HG02571 (cell line): ENCODE measurements around the gene SLC5A12.

Experiments
- ATAC-seq: cut with Tn5 transposase; IDR thresholded peaks from one replicate; pipeline ENCODE4 v1.9.1; 2021; ENCODE audit warnings: mild to moderate bottlenecking, moderate library complexity; ENCODE audit not compliant: unreplicated experiment

SLC5A12 gene

DNA sequence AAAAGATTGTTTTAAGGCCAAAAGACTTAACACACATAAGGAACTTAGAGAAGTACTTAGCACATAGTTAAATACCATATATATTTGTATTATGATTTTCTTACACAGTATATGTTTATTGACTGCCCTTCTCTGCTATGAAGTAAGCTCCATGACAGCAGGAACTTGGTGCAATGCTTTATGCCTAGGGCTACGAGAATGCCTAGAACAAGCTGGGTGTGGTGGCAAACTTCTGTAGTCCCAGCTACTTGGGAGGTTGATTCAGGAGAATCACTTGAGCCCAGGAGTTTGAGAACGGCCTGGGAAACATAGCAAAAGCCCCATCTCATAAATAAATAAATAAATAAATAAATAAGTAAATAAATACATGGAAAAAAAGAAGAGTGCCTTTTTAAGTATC, 1.9 kb downstream of the SLC5A12 start:
- no peak for ATAC-seq

DNA sequence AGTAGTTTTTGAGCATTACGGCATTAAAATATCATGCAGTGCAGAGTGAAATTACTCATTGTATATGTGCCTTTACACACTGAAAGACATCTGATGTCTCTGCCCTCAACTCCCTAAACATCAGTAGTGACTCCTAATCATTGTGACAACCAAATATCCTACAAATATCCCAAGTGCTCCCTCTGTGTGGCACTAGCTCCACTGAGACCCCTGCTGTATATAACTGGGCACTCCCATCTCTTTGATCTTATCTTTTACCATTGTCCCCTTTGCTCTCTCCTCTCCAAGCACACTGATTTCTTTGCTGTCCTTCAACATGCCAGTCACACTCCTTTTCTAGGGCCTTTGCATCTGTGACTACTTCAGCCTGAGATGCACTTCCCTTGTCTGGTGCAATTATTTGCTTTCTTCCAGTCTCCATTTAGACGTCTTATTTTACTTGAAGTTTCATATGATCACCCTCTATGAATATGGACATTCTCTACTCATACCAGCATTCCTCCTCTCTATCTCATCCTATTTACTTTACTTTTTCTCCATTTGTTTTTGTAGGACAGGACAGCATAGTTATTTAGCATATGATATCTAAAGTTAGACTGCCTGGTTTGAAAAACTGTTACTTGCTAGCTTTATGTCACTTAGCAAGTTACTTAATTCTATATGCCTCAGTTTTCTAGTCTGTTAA, 2.4 kb downstream of the SLC5A12 start:
- ATAC-seq = no peak

DNA sequence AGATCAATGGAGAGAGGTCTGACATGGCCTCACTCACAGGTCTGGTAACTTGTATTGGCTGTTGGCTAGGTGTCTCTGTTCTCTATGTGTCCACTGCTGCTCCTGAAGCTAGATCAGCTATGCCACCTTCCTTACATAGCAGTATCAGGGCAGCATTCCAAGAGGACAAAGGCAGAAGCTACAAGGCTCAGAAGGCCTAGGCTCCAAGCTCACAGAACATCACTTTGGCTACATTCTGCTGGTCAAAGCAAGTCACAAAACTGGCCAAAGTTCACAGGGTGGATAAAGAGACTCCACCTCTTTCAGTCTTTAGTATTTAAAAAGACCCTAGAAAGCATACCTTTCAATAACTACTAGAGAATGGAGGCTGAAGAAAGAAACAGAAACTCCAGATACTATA, 4.1 kb downstream of the SLC5A12 start:
- ATAC-seq = no peak

DNA sequence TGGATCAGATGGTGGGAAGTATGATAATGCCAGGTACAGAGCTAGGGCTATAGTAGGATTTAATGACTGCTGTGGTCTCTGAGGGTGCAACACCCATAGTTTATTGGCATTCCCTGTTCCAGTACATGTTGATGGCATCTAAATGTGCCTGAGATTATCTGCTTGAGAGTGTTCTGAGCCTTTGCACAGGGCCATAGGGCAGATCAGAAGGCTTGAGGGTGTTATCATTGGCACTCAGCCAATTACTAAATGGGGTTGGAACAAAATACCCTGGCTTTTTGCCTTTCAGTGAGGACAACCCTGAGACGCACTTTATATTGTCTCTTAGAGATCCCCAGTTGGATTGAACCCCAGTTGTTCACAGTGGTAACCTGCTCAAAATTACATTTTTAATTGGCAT, 6.7 kb downstream of the SLC5A12 start:
- ATAC-seq = no peak

DNA sequence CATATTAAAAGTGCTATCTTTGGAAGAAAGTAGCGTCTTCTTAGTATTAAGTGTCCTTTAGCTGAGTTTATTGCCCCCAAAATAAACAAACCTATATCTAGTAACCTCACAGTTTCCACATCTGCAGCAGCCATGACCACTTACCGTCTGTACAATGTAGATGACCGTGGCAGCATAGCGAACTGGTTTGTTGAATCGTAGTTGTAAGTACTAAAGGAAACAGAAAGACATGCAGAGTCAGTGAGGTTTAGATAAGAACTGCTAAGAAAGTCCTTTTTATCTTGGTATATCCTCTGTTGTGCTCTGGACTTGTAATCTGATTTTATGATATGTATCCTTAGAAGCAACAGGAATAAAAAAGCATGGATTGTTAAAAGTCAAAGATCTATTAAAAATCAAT, 9.4 kb downstream of the SLC5A12 start:
- no peak for ATAC-seq

DNA sequence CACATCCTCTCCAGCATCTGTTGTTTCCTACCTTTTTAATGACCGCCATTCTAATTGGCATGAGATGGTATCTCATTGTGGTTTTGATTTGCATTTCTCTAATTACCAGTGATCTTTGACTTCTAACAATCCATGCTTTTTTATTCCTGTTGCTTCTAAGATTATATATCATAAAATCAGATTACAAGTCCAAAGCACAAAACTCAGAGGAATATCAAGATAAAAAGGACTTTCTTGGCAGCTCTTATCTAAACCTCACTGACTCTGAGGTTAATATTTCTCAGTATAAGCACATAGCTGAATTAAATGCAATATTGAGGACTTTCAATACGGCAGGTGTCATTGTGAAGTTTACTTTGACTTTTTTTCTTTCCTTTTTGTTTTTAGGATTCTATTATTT, 11.4 kb downstream of the SLC5A12 start:
- no peak for ATAC-seq

DNA sequence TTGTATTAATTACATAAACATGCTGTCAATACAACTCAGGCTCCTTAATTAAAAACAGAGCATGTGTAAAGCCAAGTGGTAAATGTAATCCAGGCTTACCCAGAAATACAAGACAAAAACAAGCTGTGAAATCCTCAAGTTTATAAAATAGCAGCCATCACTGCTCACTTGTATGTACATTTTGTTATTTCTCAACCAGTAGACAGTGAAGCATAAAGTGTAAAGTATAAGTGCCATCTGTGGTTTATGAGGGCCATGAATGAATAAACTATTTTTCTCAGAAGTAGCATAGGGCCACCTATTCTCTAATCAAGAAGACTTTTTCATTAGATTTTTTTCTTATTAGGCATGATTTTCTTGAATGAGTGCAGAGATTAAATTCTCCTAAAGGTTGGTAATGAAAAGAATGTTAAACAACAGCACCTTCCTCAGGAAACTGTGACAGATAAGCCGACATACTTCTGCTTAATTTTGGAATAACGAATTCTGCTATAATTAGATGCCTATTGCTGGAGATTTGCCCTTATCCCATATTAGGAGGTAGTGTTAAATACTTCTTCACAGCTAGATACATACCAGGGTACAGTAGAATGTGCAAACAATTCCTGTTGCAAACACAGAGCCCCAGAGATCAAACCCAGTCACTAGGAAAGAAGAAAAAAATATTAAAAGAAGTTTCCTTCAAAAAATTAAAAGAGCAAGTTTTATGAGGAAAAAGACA, 13.0 kb downstream of the SLC5A12 start:
- no peak for ATAC-seq

DNA sequence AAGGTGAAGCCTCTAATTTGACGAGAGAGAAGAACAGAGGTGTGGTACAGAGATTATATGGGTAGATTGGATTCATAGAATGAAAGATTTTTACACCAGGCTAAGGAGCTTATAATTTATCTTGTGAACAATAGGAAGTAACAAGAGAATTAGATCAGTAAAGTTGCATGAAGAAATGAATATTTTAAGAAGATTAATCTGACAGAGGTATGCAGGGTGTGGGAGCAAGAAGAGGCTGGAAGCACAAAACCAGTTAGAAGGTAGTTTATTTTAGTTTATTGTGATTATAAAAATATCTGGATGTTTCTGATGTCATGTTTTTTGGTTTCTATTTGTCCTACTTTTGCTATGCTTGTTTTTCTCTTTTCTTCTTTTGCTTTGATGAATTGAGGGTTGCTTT, 15.7 kb downstream of the SLC5A12 start:
- no peak for ATAC-seq

DNA sequence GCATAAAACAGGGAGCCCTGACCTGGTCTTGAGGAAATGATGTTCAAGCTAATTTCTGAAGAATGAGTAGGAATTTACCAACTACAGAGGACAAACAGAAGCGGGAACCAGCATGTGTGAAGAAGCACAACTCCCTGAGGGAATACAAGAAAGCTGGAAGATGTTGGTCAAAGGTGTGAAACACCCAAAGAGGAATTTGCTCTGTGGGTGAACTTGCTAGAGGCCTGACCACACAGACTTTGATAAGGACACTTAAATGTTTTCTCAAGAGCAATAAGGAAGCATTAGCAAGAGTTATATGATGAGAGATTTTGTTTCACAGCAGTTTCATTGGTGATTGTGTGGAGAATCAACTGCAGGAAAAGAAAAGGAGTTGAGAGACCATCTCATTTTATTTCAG, 17.6 kb downstream of the SLC5A12 start:
- ATAC-seq = no peak

DNA sequence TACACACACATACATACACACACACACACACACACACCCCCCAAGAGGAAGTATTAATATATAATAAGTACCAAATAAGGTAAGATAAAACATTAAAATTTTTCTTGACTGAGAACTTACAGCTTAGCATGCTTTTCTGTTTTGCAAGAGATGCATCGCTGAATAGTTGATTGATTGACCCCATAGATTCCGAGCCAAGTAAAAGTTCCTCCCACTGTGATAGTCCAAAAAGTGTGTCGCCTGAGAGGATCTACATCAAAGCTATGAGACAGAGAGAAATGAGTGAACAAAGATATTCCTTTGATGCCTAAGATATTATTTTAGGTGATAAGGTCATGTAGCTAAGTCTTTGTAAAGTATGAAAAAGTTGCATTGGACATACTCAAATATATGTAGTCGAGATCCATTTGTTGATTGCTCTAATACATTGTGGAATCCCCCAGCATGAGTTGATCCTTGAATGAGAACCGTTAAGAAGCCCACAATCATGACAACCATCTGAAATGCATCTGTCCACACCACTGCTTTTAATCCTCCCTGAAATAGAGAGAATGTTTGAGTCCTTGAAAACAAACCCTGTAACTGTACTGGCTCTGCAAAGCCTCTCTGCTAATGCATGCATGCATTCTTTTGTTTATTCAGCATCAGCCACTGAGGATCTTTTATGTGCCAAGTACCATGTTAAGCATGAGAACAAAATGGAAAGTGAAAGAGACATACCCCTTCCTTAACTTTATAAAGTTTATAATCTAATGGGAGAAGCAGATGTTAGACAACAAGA, 18.3 kb downstream of the SLC5A12 start:
- no peak for ATAC-seq

DNA sequence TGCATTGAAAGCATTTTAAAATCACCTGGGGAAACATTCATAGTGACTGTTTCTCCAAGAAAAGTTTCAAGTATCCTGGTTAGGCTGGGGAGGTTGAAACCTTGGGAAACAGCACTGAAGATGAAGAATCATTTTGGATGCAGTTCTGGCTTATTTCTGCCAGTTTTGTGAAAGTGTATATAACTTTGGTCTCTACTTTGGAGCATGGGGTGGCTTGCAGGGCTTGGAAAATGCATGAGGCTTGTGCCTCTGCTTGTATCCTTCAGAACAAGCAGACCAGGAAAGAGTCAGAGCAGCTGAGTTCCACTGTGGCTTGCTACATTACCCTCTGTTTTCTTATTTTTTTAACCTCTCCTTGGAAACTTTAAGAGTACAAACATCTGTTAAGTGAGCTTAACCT, 19.5 kb downstream of the SLC5A12 start:
- no peak for ATAC-seq

DNA sequence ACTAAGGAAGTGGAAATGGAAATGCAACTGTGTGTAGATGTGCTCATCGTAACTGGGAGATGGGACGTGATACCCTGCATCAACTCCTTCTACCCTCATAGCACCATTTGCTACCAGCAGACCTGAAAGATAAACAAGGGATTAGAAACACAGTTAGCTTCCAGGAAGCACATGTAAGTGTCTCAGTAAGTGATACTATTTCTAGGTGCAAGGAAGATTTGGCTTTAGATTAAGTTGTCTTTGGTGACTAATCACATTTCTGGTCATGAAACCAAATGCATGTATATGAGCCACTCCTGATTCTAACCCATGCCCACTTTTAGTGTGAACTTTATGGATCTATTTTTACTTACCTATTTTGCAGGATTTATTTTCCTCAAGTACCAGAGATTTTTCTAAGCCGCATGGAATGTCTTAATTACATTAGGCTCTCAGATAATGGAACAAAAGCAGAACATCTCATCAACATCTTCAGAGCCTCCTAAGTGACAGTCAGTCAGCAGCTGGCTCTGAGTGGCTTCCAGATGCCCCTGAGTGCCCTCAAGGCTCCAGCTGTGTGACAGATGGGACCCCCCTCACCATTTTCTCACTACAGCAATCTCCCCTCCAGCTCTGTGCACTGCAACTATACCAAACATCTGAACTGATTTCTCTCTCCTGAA, 21.2 kb downstream of the SLC5A12 start:
- no peak for ATAC-seq

DNA sequence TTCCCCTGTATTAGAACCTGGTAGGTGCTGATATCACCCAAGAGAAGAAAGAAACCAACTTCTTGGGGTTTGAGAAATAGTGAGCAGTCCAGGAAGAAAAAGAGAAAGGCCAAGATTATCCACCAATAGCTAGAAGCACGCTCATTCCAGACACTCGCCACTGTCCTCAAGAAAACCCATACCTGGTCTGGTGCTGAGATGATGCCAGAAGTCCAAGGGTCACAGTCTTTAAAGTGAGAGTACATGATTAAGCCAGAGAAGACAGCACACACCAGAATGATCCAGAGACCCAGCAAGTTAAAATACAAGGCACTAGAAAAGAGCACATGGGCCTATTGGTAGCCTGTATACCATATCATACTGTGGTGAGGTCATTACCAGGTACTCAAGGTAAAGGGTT, 23.6 kb downstream of the SLC5A12 start:
- ATAC-seq = no peak

DNA sequence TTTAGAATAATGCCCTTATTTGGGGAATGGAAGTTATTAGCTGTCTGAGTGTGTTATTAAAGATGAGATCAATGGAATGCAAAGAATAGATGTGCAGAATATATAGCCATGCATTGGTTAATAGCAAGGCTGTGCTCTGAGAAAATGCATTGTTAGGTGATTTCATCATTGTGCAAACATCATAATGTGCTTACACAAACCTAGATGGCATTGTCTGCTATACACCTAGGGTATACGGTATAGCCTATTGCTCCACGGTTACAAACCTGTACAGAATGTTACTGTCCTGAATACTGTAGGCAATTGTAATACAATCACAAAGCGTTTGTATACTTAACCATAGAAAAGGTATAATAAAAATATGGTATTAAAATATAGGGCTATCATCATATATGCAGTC, 25.5 kb downstream of the SLC5A12 start:
- no peak for ATAC-seq

DNA sequence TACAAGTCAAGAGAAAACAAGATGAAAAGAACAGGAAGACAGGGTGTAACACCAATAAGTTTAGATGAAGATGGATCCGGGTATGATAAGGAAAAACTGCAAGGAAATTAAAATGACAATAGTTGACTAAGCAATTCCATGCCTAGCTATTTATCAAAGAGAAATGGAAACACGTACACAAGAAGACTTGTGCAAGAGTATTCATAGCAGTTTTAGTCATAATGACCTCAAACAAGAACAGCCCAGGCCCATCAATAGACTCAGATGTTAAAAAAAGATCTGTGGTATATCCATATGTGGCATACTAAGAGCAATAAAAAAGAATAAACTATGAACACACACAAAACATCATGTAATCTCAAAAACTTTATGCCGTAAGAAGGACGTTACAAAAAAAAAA, 33.2 kb downstream of the SLC5A12 start:
- ATAC-seq = no peak

DNA sequence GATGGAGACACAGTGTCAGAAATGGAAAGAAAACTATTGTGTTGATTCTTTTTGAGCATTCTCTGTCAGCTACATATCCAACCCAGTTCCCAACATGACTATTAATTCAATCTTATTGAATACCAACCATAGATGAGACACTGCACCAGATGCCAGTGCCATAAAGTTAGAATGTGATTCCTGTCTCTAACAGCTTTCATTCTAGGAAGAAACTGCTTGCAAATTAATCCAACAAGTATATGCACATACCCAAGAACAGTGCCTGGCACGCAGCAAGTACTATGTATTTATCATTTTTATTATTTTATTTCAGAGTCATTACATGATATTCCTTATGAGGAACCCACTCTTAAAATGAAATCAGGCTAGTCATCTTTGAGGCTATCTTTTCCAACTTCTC, 34.5 kb downstream of the SLC5A12 start:
- no peak for ATAC-seq

DNA sequence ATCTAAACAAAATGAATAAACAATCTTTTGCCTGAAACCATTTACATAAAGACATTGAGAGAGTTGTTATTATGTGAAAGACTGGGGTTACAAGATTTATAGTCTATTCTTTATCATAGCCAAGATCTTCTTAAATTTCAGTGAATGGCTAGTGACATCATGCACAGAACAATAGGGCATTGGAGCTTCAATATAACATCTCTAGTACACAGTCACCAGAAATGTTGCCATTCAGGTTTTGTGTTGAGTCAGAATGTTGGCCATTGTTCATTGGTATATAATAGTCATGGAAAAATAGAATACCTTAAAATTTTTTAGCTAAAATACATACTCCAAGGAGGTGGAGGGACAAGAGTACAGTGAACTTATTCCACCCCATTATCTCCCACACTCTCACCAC, 44.3 kb downstream of the SLC5A12 start:
- ATAC-seq = no peak

DNA sequence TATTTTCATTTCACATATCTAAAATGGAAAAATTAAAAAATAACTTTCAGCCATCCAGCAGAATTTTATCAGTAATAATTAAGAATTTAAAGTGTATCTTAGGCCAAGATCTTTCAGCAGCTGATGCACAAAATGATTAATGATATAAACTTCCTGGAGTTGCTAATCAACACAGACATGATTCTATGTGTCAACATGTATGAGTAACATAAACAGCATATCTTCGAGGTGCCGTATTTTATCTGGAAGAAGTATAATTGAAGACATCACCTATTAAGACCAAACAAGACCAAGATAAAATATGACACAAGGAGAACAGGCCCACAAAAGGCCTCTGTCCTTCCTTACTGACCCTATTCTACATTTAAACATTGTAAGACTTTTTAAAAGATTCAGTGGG, 45.2 kb downstream of the SLC5A12 start:
- ATAC-seq = no peak

DNA sequence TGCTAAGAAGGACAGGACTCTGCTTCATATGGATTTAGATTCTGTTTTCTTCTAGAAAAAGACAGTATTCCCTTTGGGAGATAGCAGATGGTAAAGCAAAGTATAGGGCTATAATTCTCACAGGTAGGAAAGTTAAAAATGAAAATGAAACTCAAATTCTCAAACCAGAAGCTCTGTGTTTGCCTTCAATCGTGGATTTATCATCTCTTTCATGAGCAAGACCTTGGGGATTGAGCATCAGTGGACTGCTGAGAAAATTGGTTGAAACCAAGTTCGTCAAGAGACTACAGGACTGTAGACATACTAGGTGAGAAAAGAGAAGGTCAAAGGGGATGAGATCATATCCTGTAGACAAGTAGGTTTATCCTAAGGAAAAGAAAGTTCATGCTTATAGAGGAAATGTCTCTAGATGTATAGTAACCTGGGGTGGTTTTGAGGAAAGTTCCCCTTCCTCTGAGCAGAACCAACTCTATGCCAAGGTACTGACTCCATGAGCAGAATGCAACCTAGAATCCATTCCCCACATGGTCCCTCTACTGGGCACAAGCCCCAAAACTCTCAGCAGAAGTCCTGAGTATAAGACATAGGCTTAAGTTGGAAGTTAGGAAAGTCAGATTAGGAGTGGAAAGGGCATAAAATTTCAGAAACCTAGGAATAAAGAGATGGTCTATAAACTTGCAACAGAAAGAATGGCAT, 46.5 kb downstream of the SLC5A12 start:
- ATAC-seq = no peak

DNA sequence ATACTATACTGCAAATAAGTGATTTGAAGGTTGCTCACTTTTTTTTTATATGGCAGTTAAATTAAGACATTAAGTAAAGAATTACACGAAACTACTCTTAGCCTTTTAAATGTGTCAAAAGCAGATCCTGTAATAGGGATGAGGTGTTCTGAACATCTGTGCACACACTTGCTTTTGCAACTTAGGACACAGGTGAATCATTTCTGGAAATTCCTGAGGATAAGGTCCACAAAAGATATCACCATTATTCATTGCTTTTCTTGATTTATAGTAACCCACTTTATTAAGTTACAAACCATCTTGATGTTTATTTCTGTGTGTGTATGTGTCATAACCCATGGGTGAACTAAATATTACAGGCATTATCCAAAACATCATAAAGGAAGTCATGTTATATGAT, 55.9 kb downstream of the SLC5A12 start:
- ATAC-seq = no peak

DNA sequence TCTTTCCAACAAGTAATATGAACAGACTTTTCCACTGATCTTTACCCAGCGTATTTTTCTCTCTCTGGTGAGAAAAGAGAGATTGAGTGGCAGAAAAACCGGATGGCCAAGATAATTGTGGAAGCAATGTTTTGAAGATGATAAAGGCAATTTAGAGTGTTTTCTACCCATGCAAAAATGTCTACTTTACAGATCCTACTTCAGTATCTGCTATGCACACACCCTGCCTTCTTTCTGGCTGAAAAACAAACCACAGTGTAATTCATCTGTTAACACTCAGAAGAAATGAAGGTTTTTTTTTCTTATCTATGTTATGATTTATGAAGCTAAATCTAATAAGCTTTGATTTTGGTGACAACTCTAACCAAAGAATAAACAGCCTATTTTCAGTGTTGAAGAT, 56.8 kb downstream of the SLC5A12 start:
- no peak for ATAC-seq
